ENCODE data around the gene DOK7. TPM values are rescaled to one million over a fixed set of nuclear protein-coding genes. Genes with fewer than 3 reads are reported as not detected.

The DOK7 gene
- total RNA-seq, 1 experiment from 2014 or later = 5.3 TPM

- POLR2A ChIA-PET = interaction anchor here (0.5 to 2.3 kb wide), 2 partner anchors 133 to 480 kb away, joined by 3 to 9 read pairs; no protein-coding TSS in a partner anchor
- intact Hi-C loops (cut with micrococcal nuclease) = loop anchor here (1.0 to 2.0 kb wide), 3 partner anchors 133 to 401 kb away; no protein-coding TSS in a partner anchor
These were observed 16.4 kb downstream of the DOK7 start for GRCh38 chr4:3479358-3480101.

GRCh38 chr4:3480528-3481112 is 17.5 kb downstream of the DOK7 start:
- ChIA-PET POLR2A (interaction anchor here (0.7 to 2.3 kb wide), 5 partner anchors 10 to 390 kb away, joined by 3 to 9 read pairs (median 4); no protein-coding TSS in a partner anchor), CTCF (interaction anchor here (0.7 to 3.9 kb wide), 44 partner anchors 9 to 475 kb away, joined by 3 to 46 read pairs (median 5); partner anchors contain the start of genes DOK7 and HGFAC)
- DNase-seq (ENCODE audit: unreplicated experiment) = peak; percentile 77
- TF ChIP-seq, protein P1, sequence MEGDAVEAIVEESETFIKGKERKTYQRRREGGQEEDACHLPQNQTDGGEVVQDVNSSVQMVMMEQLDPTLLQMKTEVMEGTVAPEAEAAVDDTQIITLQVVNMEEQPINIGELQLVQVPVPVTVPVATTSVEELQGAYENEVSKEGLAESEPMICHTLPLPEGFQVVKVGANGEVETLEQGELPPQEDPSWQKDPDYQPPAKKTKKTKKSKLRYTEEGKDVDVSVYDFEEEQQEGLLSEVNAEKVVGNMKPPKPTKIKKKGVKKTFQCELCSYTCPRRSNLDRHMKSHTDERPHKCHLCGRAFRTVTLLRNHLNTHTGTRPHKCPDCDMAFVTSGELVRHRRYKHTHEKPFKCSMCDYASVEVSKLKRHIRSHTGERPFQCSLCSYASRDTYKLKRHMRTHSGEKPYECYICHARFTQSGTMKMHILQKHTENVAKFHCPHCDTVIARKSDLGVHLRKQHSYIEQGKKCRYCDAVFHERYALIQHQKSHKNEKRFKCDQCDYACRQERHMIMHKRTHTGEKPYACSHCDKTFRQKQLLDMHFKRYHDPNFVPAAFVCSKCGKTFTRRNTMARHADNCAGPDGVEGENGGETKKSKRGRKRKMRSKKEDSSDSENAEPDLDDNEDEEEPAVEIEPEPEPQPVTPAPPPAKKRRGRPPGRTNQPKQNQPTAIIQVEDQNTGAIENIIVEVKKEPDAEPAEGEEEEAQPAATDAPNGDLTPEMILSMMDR (IDR thresholded peaks at IDR 0.05; ENCODE audit: unreplicated experiment) = peak; percentile 99
- Mint-ChIP-seq H3K4me3 (ENCODE audit: unreplicated experiment) (no peak overlapping the region), H3K4me1 (ENCODE audit: insufficient read depth, unreplicated experiment) (peaks cover 9% of the 10 kb centered on the region), H3K9me3 (ENCODE audit: unreplicated experiment) (no peaks in the 10 kb centered on the region), H3K27me3 (ENCODE audit: insufficient read depth, unreplicated experiment) (no peaks in the 10 kb centered on the region), H3K36me3 (ENCODE audit: insufficient read depth, unreplicated experiment) (no peaks in the 10 kb centered on the region), H3K27ac (ENCODE audit: low read depth, unreplicated experiment) (no peak overlapping the region)
- intact Hi-C loops (cut with micrococcal nuclease) = loop anchor here (1.0 to 2.0 kb wide), 3 partner anchors 134 to 400 kb away; no protein-coding TSS in a partner anchor
- BruUV-seq (replicated peaks) = no TSS peak

More at GRCh38 chr4:3479358-3480101, 16.4 kb downstream of the DOK7 start:
- Mint-ChIP-seq H3K9me3 (ENCODE audit: unreplicated experiment) (no peaks in the 10 kb centered on the region), H3K4me1 (ENCODE audit: insufficient read depth, unreplicated experiment) (peaks cover 9% of the 10 kb centered on the region), H3K27ac (ENCODE audit: low read depth, unreplicated experiment) (no peak overlapping the region), H3K27me3 (ENCODE audit: insufficient read depth, unreplicated experiment) (no peaks in the 10 kb centered on the region), H3K36me3 (ENCODE audit: insufficient read depth, unreplicated experiment) (no peaks in the 10 kb centered on the region), H3K4me3 (ENCODE audit: unreplicated experiment) (no peak overlapping the region)
- CTCF ChIA-PET = interaction anchor here (0.6 to 3.9 kb wide), 30 partner anchors 8 to 561 kb away, joined by 3 to 46 read pairs (median 6); partner anchors contain the start of genes DOK7 and HGFAC
- no peak for DNase-seq (ENCODE audit: unreplicated experiment)
- TF ChIP-seq, protein P1 (IDR thresholded peaks at IDR 0.05; ENCODE audit: unreplicated experiment) = no peak
- BruUV-seq (replicated peaks) = no TSS peak

- Mint-ChIP-seq H3K4me1 (ENCODE audit: insufficient read depth, unreplicated experiment) (peaks cover 9% of the 10 kb centered on the region), H3K27ac (ENCODE audit: low read depth, unreplicated experiment) (no peak overlapping the region), H3K36me3 (ENCODE audit: insufficient read depth, unreplicated experiment) (no peaks in the 10 kb centered on the region), H3K27me3 (ENCODE audit: insufficient read depth, unreplicated experiment) (no peaks in the 10 kb centered on the region), H3K4me3 (ENCODE audit: unreplicated experiment) (no peak overlapping the region), H3K9me3 (ENCODE audit: unreplicated experiment) (no peaks in the 10 kb centered on the region)
- BruUV-seq (replicated peaks) = no TSS peak
- DNase-seq (ENCODE audit: unreplicated experiment) = no peak
- intact Hi-C loops (cut with micrococcal nuclease) = loop anchor here (2.0 kb wide), 1 partner anchor 400 kb away; no protein-coding TSS in a partner anchor
- TF ChIP-seq, protein P1 (IDR thresholded peaks at IDR 0.05; ENCODE audit: unreplicated experiment) = no peak
- ChIA-PET CTCF (interaction anchor here (0.6 to 3.9 kb wide), 39 partner anchors 10 to 462 kb away, joined by 3 to 46 read pairs (median 5); partner anchors contain the start of genes DOK7 and HGFAC), POLR2A (interaction anchor here (1.2 to 2.3 kb wide), 4 partner anchors 11 to 135 kb away, joined by 4 to 9 read pairs (median 6); no protein-coding TSS in a partner anchor)
These were observed 18.0 kb downstream of the DOK7 start for GRCh38 chr4:3481113-3481531.

Measured in MCF 10A (cell line).